Thoracic aorta (tissue), 2 donors: Measurements from ENCODE around the gene TRIM63. TPM values are rescaled to one million over a fixed set of nuclear protein-coding genes. Genes with fewer than 3 reads are reported as not detected.

ENCODE experiments used
- ATAC-seq: fragments of 150-250 bp; one replicate; pipeline ENCODE4 v1.8.0; 2017; ENCODE audit warnings: low read depth; ENCODE audit not compliant: insufficient number of reproducible peaks, low FRiP score
- DNase-seq: peaks from one replicate; pipeline ENCODE4 v3.0.0-alpha.2; 2020; ENCODE audit warnings: low spot score
- H3K27ac ChIP-seq, 2 donors: fragments of 200-600 bp; sonication (generic); 1 replicate in 1 of 2; 2 replicates in 1 of 2; pipeline ENCODE4 v1.5.1; 2016; ENCODE audit warnings: mild to moderate bottlenecking in 2 of 2, moderate library complexity in 2 of 2
- H3K27me3 ChIP-seq: fragments of 200-600 bp; sonication (generic); replicated peaks from 2 replicates; pipeline ENCODE4 v1.6.0; 2016; ENCODE audit warnings: mild to moderate bottlenecking; ENCODE audit not compliant: insufficient read depth
- H3K36me3 ChIP-seq: fragments of 200-600 bp; sonication (generic); one replicate; pipeline ENCODE4 v1.5.1; 2016
- H3K4me1 ChIP-seq, 2 donors: fragments of 200-600 bp; sonication (generic); 1 replicate in 1 of 2; 2 replicates in 1 of 2; pipeline versions ENCODE4 v1.5.1 to v1.6.0; 2016; ENCODE audit warnings: low read depth in 2 of 2, mild to moderate bottlenecking in 1 of 2; ENCODE audit not compliant: control insufficient read depth in 1 of 2
- H3K4me3 ChIP-seq: fragments of 200-600 bp; sonication (generic); 2 replicates; pipeline ENCODE4 v1.5.1; 2016; ENCODE audit warnings: mild to moderate bottlenecking
- H3K9me3 ChIP-seq: fragments of 200-600 bp; sonication (generic); 2 replicates; pipeline ENCODE4 v1.5.1; 2016
- total RNA-seq, 2 donors: library from RNA; depleted of rRNA; stranded (reverse); fragments of >200 nt; gene quantifications; one replicate each; pipeline versions ENCODE4 v1.1.0 to v1.2.3, GENCODE V29; 2016
- TF ChIP-seq, protein P1 (sequence below): fragments of 200-600 bp; sonication (generic); IDR thresholded peaks from one replicate; pipeline ENCODE4 v1.5.1; 2019; ENCODE audit warnings: antibody characterized with exemption

The TRIM63 gene
- total RNA-seq, 2 donors from 2014 or later, result not detected

DNA sequence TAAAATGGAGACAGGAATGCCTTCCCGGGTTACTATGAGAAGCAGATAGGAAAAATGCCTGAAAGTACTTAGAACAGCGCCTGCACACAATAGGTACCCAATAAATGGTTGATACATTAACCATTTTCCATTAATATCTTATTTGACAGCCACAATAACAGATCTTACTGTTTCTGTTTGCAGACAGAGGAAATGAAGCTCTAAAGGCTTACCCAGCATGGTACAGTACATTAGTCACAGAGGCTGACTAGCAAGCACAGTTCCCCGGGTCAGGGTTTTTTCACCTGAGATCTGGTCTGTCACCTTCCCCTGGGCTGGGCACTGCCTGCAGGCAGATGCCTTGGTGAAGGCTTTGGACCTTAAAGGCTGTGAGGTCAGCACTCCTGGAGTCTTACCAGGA, 2.9 kb downstream of the TRIM63 start:
- ATAC-seq, result no peak
- Histone ChIP-seq H3K4me1 (no peaks in the 10 kb centered on the region), H3K36me3 (no peaks in the 10 kb centered on the region), H3K9me3 (no peaks in the 10 kb centered on the region), H3K27me3 (no peaks in the 10 kb centered on the region), H3K27ac (no peak overlapping the region), H3K4me3 (no peak overlapping the region)
- DNase-seq, result no peak
- TF ChIP-seq, protein P1, sequence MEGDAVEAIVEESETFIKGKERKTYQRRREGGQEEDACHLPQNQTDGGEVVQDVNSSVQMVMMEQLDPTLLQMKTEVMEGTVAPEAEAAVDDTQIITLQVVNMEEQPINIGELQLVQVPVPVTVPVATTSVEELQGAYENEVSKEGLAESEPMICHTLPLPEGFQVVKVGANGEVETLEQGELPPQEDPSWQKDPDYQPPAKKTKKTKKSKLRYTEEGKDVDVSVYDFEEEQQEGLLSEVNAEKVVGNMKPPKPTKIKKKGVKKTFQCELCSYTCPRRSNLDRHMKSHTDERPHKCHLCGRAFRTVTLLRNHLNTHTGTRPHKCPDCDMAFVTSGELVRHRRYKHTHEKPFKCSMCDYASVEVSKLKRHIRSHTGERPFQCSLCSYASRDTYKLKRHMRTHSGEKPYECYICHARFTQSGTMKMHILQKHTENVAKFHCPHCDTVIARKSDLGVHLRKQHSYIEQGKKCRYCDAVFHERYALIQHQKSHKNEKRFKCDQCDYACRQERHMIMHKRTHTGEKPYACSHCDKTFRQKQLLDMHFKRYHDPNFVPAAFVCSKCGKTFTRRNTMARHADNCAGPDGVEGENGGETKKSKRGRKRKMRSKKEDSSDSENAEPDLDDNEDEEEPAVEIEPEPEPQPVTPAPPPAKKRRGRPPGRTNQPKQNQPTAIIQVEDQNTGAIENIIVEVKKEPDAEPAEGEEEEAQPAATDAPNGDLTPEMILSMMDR, result no peak

DNA sequence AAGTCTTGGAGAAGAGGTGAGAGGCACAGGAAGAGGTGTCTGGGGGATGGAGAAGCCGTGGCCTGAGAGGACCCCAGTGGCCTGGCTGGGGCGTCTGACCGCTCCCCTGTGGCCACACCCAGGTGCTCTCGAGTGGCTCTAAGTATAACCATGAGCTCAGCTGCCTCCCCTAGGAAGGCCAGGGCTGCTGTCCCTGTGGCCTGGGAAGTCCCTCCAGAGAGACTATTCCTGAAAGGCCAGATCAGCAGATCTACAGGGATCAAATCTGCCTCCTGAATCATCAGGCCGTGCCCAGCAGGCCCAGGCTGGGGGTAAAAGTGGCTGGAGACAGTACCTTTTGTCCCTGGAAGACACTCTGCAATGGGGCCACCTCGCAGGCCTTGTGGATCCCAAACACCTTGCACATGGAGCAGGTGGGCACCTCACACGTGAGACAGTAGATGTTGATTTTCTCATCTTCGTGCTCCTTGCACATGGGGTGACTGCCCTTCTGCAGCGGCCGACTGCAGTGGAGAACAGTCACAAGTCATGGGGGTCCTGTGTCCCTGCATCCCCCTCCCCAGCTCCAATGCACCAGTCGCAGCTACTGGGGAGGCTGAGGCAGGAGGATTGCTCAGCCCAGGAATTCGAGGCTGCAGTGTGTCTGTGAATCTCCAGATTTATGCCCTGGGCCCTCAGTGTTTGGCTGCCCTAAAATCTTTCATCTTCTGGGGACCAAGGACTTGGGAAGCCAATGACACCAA, 6.4 kb downstream of the TRIM63 start:
- Histone ChIP-seq H3K27me3 (no peaks in the 10 kb centered on the region), H3K36me3 (no peaks in the 10 kb centered on the region), H3K9me3 (no peaks in the 10 kb centered on the region), H3K4me3 (no peak overlapping the region), H3K4me1 (no peaks in the 10 kb centered on the region), H3K27ac (no peak overlapping the region)
- ATAC-seq (no peak), DNase-seq (no peak)
- TF ChIP-seq, protein P1, result no peak

DNA sequence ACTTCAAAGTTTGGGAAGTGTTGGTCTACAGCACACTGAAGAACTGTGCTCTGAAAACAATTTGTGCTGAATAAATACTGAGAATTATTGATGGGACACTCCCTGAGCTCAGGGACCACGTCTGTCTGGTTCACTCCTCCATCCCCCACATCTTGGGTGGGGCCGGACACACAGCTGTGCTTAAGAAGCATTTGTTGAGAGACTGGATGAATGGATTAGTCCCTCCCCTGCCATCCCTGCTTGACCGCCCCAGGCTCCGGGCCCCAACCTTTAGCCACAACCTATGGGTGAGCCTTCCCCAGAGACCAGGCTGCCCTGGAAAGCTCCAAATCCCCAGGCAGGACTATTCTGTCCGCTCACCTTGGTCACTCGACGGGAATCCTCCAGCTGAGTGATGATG, 7.5 kb downstream of the TRIM63 start:
- DNase-seq (no peak), ATAC-seq (no peak)
- no peak overlapping the region for H3K4me3 ChIP-seq
- H3K36me3 ChIP-seq, result no peaks in the 10 kb centered on the region
- no peaks in the 10 kb centered on the region for H3K4me1 ChIP-seq
- TF ChIP-seq, protein P1, result no peak
- no peaks in the 10 kb centered on the region for H3K27me3 ChIP-seq
- no peak overlapping the region for H3K27ac ChIP-seq
- H3K9me3 ChIP-seq, result no peaks in the 10 kb centered on the region

DNA sequence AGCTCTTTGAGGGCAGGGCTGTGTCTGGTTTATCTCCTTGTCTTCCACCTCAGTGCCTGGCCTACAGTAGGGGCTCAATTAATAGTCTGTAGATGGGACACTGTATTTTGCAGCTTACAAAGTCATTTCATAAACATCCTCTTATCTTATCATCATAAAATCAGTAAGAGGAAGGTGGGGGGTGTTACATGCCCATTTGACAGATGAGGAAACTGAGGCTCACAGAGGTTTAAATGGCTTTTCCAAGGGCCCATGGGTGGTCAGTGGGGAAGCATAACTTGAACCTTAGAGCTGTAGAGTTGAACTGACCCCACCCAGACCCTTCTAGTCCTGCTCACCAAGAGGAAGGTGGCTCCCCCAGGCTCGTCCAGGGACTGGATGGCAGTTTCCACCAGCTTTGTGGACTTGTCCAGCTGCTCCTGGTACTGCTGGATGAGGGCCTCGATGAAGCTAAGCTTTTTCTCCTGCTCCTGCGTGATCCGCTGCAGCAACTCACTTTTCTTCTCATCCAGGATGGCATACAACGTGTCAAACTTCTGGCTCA, 9.3 kb downstream of the TRIM63 start:
- H3K4me3 ChIP-seq, result no peak overlapping the region
- no peak overlapping the region for H3K27ac ChIP-seq
- TF ChIP-seq, protein P1, result no peak
- no peaks in the 10 kb centered on the region for H3K9me3 ChIP-seq
- no peaks in the 10 kb centered on the region for H3K36me3 ChIP-seq
- DNase-seq, result no peak
- H3K27me3 ChIP-seq, result no peaks in the 10 kb centered on the region
- no peak for ATAC-seq
- no peaks in the 10 kb centered on the region for H3K4me1 ChIP-seq

DNA sequence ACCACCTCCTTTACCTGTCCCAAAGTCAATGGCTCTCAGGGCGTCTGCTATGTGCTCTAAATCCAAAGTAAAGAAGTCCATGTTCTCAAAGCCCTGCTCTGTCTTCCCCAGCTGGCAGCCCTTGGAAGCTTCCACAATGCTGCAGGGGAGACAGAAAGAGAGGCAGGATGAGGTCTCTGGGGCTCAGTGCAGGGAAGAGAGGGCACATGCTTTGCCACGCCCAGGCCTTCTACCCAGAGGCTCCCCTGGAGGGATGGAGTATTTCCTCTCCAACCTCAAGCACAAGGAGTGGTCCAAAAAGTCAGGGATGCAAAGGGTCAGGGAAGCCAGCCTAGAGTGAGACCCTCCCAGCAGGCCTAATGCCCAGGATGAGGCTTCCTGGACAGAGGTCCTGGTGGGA, 10.2 kb downstream of the TRIM63 start:
- no peak overlapping the region for H3K27ac ChIP-seq
- H3K4me1 ChIP-seq, result no peaks in the 10 kb centered on the region
- H3K27me3 ChIP-seq, result no peaks in the 10 kb centered on the region
- no peaks in the 10 kb centered on the region for H3K36me3 ChIP-seq
- H3K4me3 ChIP-seq, result no peak overlapping the region
- DNase-seq (no peak), ATAC-seq (no peak)
- TF ChIP-seq, protein P1, result no peak
- no peaks in the 10 kb centered on the region for H3K9me3 ChIP-seq
